Subcutaneous abdominal adipose tissue (tissue), 5 donors: Measurements from ENCODE around the gene RECK.

Source experiments
- H3K27ac ChIP-seq: one replicate; pipeline ENCODE4 v1.7.0; 2013; ENCODE audit warnings: low read depth, mild to moderate bottlenecking, inconsistent platforms, low read length, moderate library complexity
- H3K27me3 ChIP-seq, 5 donors: one replicate each; pipeline ENCODE4 v1.7.0; 2013; ENCODE audit warnings: low read length in 5 of 5, inconsistent platforms in 1 of 5; ENCODE audit not compliant: control insufficient read depth in 5 of 5, insufficient read depth in 4 of 5
- H3K36me3 ChIP-seq, 5 donors: one replicate each; pipeline ENCODE4 v1.7.0; 2013; ENCODE audit warnings: low read length in 5 of 5; ENCODE audit not compliant: control insufficient read depth in 5 of 5, insufficient read depth in 5 of 5
- H3K4me1 ChIP-seq, 5 donors: one replicate each; pipeline ENCODE4 v1.7.0; 2013; ENCODE audit warnings: low read length in 5 of 5, mild to moderate bottlenecking in 3 of 5, moderate library complexity in 1 of 5; ENCODE audit not compliant: control insufficient read depth in 5 of 5, insufficient read depth in 5 of 5
- H3K4me3 ChIP-seq, 5 donors: one replicate each; pipeline ENCODE4 v1.7.0; 2013; ENCODE audit warnings: low read length in 5 of 5, low read depth in 1 of 5
- H3K9ac ChIP-seq, 5 donors: one replicate each; pipeline ENCODE4 v1.7.0; 2013; ENCODE audit warnings: low read length in 5 of 5, mild to moderate bottlenecking in 4 of 5, moderate library complexity in 3 of 5
- H3K9me3 ChIP-seq, 5 donors: one replicate each; pipeline ENCODE4 v1.7.0; 2013; ENCODE audit warnings: low read length in 5 of 5; ENCODE audit not compliant: control insufficient read depth in 5 of 5
- donor health status: healthy.
- donor health status: healthy.
- donor health status: healthy.
- donor health status: healthy.
- donor health status: healthy.

The RECK gene

DNA sequence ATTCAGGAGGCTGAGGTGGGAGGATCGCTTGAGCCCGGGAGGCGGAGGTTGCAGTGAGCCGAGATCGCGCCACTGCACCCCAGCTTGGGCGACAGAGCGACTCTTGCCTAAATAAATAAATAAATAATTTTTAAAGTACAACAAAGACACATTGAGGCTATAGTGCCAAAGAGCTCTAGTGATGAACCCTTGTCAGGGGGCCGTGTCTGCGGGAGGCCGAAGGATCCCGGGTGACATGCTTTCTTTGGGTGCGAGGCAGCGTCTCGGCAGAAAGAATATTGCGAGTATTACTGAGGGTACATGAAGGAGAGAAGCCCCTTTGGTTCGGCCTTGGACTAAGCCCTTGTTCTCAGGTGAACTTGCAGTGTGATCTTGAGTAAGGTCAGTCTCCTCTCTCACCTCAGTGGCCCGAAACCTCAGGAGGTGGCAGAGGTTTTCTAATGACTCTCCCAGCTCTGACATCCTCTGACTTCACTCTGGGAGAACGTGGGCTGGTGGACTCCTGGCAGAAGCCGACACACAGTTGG, 397 bp upstream of the RECK start:
- Histone ChIP-seq H3K9me3 (no peaks in the 10 kb centered on the region), H3K4me3 (peak overlapping the region; percentile 65 to 89 (median 80)), H3K27me3 (no peaks in the 10 kb centered on the region), H3K4me1 (peaks cover 0 to 29% (median 25%) of the 10 kb centered on the region in 5 donors), H3K9ac (peak overlapping the region in 1 of 5 donors; percentile 25), H3K36me3 (no peaks in the 10 kb centered on the region), H3K27ac (no peak overlapping the region)

DNA sequence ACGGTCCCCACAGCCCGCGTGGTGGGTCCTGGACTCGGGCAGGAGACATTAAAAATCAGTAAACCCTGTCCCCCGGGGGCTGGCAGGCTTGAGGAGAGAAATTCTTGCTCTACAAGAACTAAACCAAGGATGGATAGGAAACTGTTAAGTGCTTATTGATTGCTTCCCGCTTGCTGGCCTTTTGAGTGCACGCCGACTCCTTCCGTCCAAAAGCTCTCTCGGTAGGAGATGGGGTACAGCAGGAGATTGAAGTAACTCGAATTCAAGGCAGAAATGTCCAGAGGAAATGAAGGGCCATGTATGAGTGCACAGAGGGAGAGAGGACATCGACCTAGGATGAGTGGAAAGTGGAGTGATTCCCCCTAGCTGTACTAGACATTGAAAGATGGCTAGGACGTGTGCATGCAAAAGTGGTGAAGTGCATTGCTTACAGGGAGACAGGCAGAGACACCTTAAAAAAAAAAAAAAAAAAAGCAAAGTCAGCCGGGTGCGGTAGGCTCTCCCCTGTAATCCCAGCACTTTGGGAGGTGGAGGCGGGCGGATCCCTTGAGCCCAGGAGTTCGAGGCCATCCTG, 923 bp downstream of the RECK start:
- peaks cover 0 to 35% (median 29%) of the 10 kb centered on the region in 5 donors for H3K4me1 ChIP-seq
- H3K36me3 ChIP-seq, result no peaks in the 10 kb centered on the region

DNA sequence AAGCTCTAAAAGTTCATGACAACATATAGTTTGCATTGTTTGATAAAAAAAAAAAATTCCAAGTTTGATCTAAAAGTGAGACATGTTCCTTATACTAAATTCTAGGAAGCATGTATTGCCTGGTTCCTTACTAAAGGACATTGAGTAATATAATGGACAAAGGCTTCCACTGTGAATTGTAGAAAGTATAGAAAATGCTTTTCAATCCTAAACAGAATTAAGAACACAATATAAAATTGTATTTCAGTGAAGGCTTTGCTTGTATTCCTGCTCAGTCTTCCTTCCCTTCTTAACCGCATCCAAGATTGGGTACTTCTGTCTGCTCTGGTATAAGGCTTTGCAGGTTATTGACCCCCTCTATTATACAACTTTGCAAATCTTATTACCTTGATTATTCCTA, 2.4 kb downstream of the RECK start:
- Histone ChIP-seq H3K4me3 (peak overlapping the region in 1 of 5 donors; percentile 12), H3K4me1 (peaks cover 0 to 35% (median 29%) of the 10 kb centered on the region in 5 donors), H3K9me3 (no peaks in the 10 kb centered on the region), H3K36me3 (no peaks in the 10 kb centered on the region), H3K27me3 (no peaks in the 10 kb centered on the region), H3K27ac (peak overlapping the region; percentile 7), H3K9ac (no peak overlapping the region)

More for the DNA sequence above, 923 bp downstream of the RECK start:
- Histone ChIP-seq H3K9me3 (no peaks in the 10 kb centered on the region), H3K27ac (peak overlapping the region; percentile 63), H3K27me3 (no peaks in the 10 kb centered on the region), H3K4me3 (peak overlapping the region; percentile 74 to 89 (median 84)), H3K9ac (peak overlapping the region; percentile 39 to 91 (median 74))

DNA sequence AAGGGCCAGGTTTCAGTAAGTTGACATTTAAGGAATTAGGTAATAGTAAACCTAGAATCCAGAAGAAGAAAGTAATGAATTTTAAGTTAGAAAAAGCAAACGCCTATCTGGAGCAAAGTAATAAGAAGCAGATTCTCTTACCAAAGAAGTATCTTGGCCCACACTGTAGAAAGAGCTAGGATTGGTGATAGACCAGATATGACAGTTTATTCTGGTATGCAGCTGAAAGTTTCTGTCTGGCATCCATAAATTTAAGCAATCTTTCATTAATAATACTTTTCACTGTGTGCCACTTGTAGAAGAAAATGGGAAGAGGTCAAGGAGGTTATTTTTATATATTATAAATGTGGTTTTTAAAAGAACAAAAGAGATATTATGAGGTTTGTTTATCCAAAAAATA, 3.0 kb downstream of the RECK start:
- no peak overlapping the region for H3K9ac ChIP-seq
- no peaks in the 10 kb centered on the region for H3K9me3 ChIP-seq
- H3K4me3 ChIP-seq, result peak overlapping the region in 1 of 5 donors; percentile 12
- peaks cover 0 to 35% (median 29%) of the 10 kb centered on the region in 5 donors for H3K4me1 ChIP-seq
- peak overlapping the region; percentile 7 for H3K27ac ChIP-seq
- no peaks in the 10 kb centered on the region for H3K27me3 ChIP-seq
- no peaks in the 10 kb centered on the region for H3K36me3 ChIP-seq

GRCh38 chr9:36040271-36040925, 3.7 kb downstream of the RECK start:
- Histone ChIP-seq H3K27me3 (no peaks in the 10 kb centered on the region), H3K4me1 (peaks cover 0 to 35% (median 29%) of the 10 kb centered on the region in 5 donors), H3K9ac (no peak overlapping the region), H3K4me3 (no peak overlapping the region), H3K9me3 (no peaks in the 10 kb centered on the region), H3K27ac (no peak overlapping the region), H3K36me3 (no peaks in the 10 kb centered on the region)

- Histone ChIP-seq H3K4me1 (peaks cover 0 to 32% (median 24%) of the 10 kb centered on the region in 5 donors), H3K9ac (no peak overlapping the region), H3K9me3 (no peaks in the 10 kb centered on the region), H3K27ac (no peak overlapping the region), H3K36me3 (no peaks in the 10 kb centered on the region), H3K4me3 (no peak overlapping the region), H3K27me3 (no peaks in the 10 kb centered on the region)
These were observed 4.8 kb downstream of the RECK start for GRCh38 chr9:36041506-36041905.

DNA sequence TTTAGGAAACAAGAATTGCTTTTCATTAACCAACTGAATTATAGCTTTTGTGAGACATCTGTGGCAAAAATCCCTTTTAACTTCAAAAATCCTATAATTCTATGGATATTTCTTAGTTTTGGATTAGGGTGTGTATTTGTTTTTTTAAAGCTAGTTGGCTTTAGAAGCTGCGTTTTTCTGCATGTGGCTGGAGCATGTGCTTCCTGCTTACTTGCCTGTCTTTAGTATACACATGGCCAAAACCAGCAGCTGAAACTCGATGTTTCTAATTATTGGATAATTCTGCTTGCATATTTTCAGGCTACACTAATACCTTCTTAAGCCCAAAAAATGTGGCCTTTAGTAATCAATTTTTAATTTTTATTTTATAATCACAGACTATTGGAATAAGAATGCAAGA, 8.9 kb downstream of the RECK start:
- no peaks in the 10 kb centered on the region for H3K9me3 ChIP-seq
- H3K9ac ChIP-seq, result no peak overlapping the region
- no peak overlapping the region for H3K4me3 ChIP-seq
- H3K27ac ChIP-seq, result no peak overlapping the region
- H3K27me3 ChIP-seq, result no peaks in the 10 kb centered on the region
- H3K36me3 ChIP-seq, result no peaks in the 10 kb centered on the region
- peaks cover 0 to 17% (median 10%) of the 10 kb centered on the region in 5 donors for H3K4me1 ChIP-seq

DNA sequence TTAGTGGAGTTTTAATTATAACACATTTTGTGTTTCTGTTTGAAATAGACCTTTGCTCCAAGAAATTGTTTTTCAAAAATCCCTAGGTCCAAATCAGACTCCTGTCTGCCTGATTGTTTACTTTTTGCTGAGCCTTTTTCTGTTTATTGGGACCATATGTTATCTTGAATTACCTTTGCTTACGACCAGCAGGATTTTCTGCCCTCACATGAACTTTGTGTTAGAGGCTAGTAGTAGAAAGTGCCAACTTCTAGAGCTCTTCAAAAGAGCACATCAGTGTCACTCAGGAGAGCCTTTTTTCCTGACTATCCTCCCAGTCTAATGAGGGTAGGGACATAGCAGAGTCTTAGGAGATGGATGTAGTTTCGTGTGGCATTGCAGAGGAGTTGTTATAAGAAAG, 10.2 kb downstream of the RECK start:
- Histone ChIP-seq H3K9ac (no peak overlapping the region), H3K4me3 (no peak overlapping the region), H3K27ac (no peak overlapping the region), H3K36me3 (no peaks in the 10 kb centered on the region), H3K27me3 (no peaks in the 10 kb centered on the region), H3K9me3 (no peaks in the 10 kb centered on the region), H3K4me1 (peaks cover 0 to 10% (median 2%) of the 10 kb centered on the region in 5 donors)

DNA sequence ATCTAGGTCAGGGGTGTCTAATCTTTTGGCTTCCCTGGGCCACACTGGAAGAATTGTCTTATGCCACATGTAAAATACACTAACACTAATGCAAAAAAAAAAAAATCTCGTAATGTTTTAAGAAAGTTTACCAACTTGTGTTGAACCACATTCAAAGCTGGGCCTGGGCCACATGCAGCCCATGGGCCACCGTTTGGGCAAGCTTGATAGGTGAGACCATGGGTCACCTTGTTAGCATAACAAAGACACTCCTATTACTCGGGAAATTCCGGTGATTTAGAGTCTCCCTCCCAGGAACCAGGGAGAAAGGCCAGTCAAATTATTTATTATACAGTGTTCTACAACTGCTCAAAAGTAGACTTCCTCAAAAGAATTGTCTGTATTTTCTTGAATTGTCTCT, 12.7 kb downstream of the RECK start:
- H3K36me3 ChIP-seq, result no peaks in the 10 kb centered on the region
- no peaks in the 10 kb centered on the region for H3K9me3 ChIP-seq
- peaks cover 0 to 10% (median 3%) of the 10 kb centered on the region in 5 donors for H3K4me1 ChIP-seq
- no peak overlapping the region for H3K27ac ChIP-seq
- H3K4me3 ChIP-seq, result no peak overlapping the region
- no peaks in the 10 kb centered on the region for H3K27me3 ChIP-seq
- H3K9ac ChIP-seq, result no peak overlapping the region

DNA sequence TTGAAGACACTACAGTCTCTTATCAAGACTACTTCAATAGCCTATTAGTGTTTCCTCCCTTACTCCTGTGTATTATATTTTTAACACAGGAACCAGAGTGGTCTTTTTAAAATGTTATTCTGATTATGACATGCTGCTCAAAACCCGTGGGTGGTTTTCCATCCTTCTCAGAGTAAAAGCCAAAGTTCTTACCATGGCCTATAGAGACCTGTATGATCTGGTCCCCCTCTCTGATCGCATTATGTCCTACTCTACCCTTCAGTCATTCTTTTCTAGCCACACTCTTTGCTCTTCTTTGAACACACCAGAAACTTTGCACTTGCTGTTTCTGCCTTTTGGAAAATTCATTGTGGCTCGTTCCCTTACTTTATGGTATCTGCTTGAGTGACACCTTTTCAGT, 13.8 kb downstream of the RECK start:
- Histone ChIP-seq H3K27me3 (no peaks in the 10 kb centered on the region), H3K9me3 (no peaks in the 10 kb centered on the region), H3K36me3 (no peaks in the 10 kb centered on the region), H3K4me3 (no peak overlapping the region), H3K9ac (no peak overlapping the region), H3K27ac (no peak overlapping the region), H3K4me1 (peaks cover 0 to 10% (median 3%) of the 10 kb centered on the region in 5 donors)
